ENCODE results near the gene NOSIP.

Gene NOSIP

DNA sequence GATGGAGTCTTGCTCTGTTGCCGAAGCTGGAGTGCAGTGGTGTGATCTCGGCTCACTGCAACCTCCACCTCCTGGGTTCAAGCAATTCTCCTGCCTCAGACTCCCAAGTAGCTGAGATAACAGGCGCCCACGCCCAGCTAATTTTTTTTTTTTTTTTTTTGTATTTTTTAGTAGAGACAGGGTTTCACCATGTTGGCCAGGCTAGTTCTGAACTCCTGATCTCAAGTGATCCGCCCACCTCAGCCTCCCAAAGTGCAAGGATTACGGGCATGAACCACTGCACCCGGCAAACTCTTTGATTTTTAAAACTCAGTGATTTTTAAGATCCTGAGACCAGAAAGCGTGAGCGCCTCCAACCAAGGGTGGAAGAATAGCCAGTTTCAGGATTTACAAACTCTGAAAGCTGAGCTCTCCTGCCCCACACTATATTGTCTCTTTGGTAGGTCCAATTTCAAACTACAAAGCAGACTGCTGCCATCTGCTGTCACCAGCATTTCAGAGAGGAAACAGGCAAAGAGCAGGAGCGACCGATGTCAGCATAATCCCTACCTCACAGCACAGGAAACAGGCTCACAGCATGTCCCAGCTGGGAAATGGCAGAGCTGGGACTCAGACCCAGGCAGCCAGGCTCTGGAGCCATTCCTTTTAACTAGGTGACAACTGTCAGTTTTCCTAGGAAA lies 9.2 kb downstream of the NOSIP start:
- DNase-seq (ENCODE audit: low read depth), result no peak

DNA sequence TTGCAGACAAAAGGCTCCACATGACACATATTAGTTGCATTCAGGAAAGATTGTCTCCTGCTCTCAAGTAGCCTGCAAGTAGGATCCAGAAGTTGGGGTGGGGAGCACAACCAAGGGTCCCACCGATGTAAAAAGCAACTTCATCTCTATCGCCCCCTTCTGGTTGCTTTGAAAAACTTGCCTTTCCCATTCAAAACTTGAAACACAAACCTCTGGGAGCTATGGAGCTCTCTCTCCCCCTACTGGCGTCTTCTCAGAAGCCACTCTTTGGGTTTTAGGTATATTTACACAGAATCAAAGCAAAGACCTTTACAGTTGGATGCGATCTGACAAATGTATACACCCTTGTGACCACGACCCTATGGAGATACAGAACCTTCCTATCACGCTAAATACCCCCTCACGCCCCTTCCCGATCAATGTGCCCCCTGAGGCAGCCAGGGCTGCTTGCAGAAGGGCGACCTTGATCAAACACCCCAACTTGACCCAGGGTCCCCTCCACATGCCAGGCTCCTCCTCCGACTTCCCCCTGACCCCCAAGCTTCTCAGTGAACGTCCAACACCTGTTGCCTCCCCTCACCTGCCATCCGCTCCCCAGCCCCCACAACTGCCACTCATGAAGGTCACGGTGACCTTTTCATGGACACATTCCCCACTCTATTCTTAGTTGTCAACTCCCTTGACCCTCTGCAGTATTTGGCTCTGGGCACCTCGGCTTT lies 10.1 kb downstream of the NOSIP start:
- no peak for DNase-seq (ENCODE audit: low read depth)

DNA sequence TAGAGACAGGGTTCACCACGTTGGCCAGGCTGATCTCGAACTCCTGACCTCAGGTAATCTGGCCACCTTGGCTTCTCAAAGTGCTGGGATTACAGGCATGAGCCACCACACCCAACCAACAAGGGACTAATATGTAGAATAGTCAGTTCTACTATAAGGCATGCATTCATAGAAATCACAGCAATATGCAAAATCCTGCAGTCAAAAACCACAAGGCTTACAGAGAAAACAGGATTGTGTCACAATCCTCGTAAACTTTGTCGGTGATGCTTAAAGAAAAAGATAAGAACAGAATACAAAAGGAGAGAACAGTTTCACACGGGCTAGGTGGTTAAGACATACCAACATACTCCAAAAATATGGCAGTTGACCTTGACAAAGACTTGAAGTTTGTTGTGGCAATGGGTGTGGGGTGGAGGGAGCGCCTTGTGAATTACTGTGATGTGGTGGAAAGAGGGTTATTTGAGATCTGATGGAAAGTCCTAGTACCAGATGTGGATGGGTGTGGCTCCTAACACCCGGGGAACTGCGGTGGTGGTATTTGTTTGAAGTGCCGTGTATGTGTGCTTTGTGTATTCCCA lies 12.4 kb downstream of the NOSIP start:
- DNase-seq (ENCODE audit: low read depth), result no peak

DNA sequence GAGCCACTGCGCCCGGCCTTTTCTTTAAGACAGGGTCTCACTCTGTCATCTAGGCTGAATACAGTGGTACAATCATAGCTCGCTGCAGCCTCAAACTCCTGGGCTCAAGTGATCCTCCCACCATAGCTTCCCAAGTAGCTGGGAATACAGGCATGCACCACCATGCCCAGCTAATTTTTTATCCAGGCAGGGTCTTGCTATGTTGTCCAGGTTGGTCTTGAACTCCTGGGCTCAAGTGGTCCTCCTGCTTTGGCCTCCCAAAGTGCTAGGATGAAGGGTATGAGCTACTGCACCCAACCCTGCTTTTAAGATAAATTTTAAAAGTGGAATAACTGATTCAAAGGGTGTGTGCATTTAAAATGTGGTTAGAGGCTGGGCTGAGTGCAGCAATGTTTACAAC lies 14.1 kb downstream of the NOSIP start:
- DNase-seq (ENCODE audit: low read depth), result no peak

DNA sequence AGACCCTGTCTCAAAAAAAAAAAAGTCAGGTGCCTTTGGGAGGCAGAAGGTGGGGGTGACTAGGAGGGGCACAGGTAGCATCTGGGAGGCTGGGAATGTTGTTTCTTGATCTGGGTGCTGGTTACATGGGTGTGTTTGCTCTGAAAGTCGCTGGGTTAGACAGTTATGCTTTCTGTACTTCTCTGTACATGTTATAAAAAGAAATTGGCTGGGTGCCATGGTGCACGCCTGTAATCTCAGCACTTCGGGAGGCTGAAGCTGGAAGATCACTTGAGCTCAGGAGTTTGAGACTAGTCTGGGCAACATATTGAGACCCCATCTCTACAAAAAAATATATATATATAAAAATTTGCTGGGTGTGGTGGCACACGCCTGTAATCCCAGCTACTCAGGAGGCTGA lies 15.1 kb downstream of the NOSIP start:
- DNase-seq (ENCODE audit: low read depth), result no peak

DNA sequence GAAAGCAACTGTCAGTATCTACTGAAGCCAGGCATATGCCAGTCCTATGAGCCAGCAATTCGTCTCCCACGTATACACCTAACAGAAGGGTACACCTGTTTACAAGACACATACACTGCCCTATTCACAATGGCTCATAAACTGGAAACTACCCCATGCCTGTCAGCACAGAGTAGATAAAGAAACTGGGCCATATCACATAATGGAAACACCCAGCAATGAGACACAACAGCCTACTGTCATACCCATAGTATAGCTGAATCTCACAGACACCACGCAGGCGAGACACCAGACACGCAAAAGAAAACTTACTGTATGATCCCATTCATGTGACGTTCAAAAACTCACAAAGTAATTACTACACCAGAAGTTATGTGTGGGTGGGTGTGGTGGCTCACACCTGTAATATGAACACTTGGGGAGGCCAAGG lies 15.7 kb downstream of the NOSIP start:
- no peak for DNase-seq (ENCODE audit: low read depth)

DNA sequence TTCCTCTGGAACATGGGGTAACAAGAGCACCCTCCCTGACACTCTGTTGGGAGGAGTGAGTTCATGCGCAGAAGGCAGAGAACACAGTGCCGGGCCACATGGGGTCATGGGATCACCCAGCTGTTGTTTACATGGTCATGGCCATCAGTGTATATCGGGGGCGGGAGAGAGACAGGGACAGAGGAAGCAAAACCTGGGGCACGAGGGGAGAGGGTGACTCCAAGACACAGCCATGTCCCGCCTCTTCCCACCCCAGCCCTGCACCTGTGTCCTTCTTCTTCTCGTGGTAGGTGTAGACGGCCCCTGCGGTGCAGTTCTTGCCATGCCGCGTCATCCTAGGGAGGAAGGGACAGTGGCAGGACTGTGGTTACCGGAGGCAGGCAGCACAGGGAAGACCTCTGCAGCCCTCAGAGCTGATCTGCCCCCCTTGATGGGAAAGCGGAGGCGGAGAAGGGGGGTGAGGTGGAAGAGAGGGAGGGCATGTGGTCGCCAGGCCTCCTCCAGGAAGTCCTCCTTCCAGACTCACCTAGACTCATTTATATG lies 19.9 kb downstream of the NOSIP start:
- no peak for DNase-seq (ENCODE audit: low read depth)

DNA sequence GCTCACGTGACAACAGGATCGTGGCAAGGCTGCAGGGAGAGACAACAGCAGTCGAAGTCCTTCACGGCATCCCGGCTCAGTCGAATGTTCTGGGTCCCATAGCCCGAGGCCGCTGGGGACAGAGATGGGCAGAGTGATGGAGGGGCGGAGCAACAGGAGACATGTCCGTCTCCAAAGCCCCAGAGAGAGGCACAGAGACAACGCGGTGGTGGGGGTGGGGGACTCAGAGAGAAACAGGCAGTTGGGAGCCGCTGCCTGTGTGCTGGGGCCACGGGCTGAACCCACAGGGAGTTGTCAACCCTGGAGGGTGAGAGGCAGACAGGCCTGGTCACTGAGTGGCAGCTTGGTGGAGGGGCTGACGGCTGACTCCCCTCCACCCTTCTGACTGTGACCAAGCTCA lies 20.4 kb downstream of the NOSIP start:
- no peak for DNase-seq (ENCODE audit: low read depth)

DNA sequence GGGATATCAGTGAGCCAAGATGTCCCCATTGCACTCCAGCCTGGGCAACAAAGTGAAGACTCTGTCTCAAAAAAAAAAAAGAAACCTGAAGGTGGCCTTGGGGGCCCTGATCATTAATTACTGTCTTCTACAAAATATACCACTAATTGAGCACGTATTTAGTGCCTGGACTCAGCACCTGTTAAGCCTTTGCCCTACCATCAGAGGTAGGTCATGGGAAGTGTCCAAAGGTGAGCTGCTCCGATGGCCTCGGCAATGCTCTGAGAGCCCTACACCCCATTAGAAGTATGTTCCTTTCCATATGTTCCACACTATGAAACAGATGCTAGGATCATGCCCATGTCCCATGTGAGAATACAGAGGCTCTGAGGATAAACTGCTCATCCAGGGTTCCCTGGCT lies 20.9 kb downstream of the NOSIP start:
- DNase-seq (ENCODE audit: low read depth), result no peak

DNA sequence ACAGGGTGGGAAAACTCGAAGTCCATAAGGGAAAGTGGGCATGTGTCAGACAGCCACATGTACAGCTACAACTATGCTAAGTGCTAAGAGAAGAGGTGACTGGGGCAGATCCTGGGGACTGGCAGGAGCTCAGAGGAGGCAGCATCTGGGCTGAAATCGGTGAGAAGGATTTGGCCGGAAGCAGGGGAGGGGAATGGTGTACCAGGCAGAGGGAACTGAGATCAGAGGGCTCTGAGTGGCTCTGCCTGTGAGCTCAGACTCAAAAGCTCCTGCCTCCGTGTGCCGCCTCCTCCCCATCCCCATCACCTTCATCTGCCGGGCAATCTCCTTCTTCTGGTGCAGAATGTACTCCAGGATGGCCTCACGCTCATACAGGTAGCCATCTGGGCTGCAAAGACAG lies 21.8 kb downstream of the NOSIP start:
- DNase-seq (ENCODE audit: low read depth), result no peak

DNA sequence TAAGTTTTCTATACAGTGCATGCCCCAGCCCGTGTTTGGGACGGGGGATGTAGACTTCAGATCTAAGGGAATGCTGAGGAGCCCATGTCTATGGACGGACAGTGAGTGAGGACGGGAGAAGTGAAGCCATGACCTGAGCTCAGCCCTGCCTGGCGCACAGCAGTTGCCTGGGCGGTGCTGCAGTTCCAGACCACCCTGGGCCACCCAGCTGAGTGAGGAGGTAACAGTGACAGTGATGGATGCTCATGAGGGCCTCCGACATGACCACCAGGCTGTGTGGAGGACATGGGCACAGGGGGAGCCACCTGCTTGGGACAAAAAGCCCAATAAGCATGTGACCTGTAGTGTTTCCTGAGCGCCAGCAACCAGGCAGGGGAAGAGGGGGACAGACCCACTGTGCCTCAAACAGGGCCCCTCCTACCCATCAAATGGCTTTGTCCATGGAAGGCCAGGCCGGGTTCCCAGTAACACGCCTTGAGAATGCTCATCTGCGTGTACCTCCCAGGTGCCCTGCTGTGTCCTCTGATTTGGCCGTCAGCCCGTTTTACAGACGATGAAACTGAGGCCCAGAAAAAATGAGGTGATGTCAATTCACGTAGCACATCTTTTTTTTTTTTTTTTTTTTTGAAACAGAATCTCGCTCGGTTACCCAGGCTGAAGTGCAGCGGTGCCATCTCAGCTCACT lies 22.6 kb downstream of the NOSIP start:
- DNase-seq (ENCODE audit: low read depth), result no peak

DNA sequence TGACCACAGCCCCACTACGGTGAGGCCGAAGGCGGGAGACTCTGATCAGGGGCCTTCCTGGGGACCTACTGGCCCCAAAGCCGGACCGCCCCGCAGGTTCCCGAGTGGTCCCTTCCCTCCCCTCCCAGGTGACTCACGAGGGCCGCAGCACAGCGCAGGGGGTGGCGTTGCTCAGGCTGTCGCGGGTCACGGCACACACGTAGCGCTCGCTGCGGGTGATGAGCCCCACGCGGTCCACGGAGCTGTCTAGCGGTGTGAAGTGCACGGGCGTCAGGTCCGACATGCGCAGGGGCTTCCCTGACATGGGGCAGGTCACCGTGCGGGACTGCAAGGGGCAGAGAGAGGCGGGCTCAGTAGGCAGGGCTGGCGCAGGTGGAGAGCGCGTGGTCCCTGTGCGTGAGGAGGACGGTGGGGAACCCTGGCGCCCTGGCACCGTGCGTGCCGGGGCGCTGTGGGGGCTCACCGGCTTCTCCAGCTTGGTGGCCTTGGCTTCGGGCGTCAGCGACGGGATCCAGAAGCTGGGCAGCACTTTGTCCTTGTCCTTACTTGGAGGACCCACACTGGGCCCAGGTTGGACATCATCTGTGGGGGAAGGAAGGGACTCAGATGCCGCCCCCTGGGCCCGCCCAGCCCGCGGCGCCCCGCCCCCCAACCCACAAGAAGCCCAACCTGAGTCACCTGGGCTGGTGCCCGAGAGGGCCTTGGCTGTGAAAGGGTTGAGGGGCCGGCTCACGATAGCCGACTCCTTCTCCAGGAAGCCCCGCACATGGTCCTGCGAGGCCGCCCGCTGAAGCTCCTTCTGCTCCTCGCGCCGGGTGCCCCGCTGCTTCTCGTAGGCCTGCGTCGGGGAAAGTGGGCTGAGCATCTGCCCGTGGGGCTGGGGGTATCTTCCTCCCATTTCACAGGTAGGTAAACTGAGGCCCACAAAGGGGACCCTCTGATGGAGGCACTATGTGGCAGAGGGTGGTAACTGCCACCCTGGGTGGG lies 23.7 kb downstream of the NOSIP start:
- no peak for DNase-seq (ENCODE audit: low read depth)

DNA sequence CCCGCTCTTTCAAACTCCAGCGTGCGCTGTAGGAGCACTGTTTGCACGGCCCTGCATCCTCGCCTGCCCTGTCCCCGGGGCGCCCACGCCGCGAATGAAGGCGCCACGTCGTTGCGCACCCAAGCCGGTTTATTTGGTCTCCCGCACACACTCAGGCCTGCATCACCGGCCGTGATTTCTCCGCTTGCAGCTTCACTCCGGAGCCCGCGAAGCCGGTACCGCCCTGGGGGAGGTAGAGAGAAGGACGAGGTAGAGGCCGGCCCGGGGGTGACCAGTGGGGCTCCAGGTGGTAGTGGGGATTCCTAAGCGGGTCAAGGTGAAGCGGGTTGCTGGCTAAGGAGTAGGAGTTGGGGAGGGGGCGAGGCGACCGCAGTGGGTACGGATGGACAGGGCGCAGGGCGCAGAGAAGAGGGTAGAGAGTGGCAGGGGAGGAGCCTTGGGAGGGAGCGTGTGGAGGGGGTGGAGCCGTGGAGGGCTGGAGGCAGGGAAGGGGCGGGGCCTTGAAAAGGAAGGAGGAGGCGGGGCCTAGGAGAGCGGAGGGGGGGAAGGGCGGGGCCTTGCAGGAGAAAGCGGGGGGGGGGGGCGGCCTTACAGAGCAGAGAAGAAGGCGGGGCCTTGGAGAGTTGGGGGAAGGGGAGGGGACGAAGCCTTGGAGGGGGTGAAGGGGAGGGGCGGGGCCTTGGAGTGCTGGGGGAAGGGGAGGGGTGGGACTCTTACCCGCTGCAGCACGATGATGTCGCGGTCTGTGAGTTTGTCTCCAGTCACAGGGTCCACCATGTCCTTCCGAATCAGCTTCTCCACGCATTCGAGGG lies 24.6 kb downstream of the NOSIP start:
- no peak for DNase-seq (ENCODE audit: low read depth)

DNA sequence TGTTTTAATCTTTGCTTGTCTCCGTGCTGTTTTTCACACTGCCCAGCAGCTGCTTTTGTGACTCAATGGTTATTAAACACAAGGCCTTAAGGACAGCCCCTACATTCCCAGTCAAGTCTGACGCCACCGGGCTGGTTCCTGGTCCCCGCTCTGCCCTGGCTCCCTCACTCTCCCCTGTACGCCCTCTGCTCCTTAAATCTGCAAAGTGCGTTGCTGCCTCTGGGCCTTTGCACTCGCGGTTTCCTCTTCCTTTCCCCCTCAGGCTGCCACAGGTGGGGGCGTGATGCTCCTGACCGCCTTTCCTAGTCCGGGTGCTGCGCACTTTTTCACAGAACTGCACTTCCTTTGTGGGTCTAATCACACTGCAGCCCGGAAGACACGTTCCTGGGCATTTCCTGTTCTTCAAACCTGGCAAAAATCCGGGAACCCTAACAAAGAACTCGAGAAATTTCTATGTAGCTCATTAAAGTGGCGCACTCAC lies 25.6 kb downstream of the NOSIP start:
- no peak for DNase-seq (ENCODE audit: low read depth)

DNA sequence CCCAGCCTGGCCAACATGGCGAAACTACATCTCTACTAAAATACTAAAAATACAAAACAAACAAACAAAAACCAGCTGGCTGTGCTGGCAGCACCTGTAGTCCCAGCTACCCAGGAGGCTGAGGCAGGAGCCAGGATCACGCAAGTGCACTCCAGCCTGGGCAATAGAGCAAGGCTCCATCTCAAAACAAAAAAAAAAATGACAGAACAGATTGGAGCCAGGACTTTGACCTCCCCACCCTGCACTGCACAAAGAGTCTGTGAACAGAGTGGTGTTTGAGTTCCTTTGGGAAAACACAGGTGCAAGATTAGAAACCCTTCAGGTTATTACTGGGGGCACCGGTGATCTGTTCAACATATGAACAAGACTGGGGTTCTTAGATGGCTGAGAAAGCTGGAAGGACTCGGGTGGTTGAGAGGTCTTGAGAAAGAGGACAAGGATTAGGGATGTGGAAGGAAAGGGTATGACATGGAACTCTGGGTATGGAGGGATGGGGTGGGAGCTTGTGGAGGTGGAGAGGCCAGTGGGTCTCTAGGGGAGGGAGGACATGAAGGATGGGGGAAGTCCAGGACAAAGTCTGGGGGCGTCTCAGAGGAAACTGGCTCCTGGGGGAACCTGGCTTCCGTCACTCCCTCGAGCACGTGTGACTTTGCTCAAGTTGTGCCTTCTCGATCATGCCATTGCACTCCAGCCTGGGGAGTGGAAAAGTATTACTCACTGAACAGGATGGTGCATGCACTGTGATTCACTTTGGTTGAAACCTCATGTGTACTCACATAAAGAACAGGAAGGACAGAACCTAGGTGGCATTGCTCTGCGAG lies 26.7 kb downstream of the NOSIP start:
- no peak for DNase-seq (ENCODE audit: low read depth)

DNA sequence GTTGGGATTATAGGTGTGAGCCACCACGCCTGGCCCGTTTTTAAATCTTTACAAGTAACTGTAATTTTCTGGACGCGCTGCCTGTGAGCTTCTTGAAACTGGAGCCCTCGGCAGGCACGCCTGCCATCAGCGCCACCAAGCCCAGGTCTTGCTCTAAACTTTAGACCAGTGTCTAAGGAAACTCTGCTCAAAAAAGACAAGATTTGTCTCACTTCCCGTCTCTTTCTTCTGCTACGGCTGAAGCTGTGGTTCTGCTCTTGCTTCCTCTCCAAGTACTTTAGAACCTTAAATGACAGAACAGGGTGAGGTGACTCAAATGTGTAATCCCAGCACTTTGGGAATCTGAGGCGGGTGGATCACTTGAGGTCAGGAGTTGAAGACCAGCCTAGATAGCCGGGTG lies 27.6 kb downstream of the NOSIP start:
- DNase-seq (ENCODE audit: low read depth), result no peak

DNA sequence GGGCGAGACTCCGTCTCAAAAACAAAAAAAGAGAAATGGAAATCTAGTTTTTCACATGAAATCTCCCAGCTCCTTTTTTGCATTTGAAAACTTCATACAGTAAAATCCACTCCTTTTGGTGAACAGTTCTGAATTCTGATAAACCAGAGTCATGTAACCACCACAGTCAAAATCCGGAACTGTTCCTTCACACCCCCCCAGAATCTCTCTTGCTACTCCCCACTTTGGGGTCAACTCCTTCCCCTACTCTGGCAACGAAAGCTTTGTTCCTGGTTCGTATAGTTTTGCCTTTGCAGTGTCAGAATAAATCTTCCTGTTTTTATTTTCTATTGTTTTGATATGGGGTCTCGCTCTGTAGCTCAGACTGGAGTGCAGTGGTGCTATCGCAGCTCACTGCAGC lies 28.8 kb downstream of the NOSIP start:
- no peak for DNase-seq (ENCODE audit: low read depth)

DNA sequence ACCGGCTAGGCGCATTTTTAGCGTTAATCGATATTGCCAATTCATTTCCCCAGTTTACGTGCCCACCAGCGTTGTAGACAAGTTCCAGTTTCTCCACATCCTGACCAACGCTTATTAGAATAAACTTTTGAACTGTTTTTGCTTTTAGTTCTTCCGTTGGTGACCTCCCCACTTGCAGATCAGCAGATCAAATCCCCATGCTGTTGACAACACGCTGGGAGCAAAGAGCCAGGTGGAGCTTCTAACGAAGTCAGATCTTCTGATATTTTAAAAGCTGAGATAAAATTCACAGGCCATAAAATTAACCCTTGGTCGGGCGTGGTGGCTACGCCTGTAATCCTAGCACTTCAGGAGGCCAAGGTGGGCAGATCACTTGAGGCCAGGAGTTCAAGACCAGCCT lies 31.3 kb downstream of the NOSIP start:
- no peak for DNase-seq (ENCODE audit: low read depth)

DNA sequence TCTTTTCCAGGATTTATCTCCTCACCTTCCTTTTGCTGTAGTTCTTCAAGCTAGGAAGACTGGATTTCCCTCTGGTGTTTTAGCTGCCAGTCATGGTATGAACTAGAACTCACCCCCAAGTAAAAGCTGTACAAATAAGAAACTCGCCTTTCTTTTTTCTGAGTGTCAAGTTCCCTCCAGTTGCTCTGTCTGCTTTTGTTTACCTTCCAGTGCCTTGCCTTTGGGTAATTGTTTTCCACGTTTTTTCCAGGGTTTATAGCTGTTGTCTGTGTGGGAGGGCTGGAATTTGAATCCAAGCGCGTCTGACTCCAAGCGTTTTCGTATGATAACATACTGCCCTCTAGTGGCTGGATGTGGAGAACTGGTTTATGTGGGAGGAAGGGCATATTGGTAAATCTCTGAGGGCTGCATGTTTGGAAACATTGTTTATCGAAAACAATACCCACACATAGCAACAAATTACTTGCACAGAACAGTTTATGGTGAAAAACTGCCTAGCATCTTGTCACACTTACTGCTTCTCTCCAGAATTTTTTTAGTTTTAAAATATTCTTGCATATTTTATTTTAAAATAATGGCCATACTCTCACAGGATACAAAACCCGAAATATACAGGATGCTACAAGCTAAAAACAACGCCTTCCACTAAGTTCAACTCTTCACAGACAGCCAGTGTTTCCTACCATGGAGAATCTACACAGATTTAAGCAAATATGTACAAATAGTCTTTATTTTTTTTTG lies 33.4 kb downstream of the NOSIP start:
- DNase-seq (ENCODE audit: low read depth), result no peak

Measured in stimulated activated CD8-positive, alpha-beta memory T cell treated with anti-CD3 and anti-CD28 coated beads, Interleukin-12 subunit alpha, Interleukin-12 subunit beta, amount 100 ng/mL, for 4 hours (primary cell).